Stomach (tissue), 4 donors: ENCODE measurements around the gene PYGB.

Source experiments
- CTCF ChIP-seq, 7 experiments: fragments of 450-650 bp in 4 of 7; fragments of 200-600 bp in 3 of 7; sonication (generic) in 3 of 7; IDR thresholded peaks; one replicate each; pipeline ENCODE4 v1.5.1; 2016 to 2019; ENCODE audit warnings: antibody characterized with exemption in 7 of 7, control low read depth in 2 of 7, mild to moderate bottlenecking in 1 of 7
- EP300 ChIP-seq: sonication (generic); formaldehyde crosslinking; IDR thresholded peaks from one replicate; pipeline ENCODE4 v1.6.1; 2017; ENCODE audit warnings: antibody characterized with exemption
- POLR2A ChIP-seq, 4 donors: fragments of 450-650 bp; IDR thresholded peaks; one replicate each; pipeline ENCODE4 v1.6.1; 2016; ENCODE audit warnings: antibody characterized with exemption in 4 of 4, control low read depth in 2 of 4, mild to moderate bottlenecking in 1 of 4, moderate library complexity in 1 of 4
- POLR2AphosphoS5 ChIP-seq, 3 donors: sonication (generic); formaldehyde crosslinking; IDR thresholded peaks; one replicate each; pipeline ENCODE4 v1.6.1; 2016; ENCODE audit warnings: antibody characterized with exemption in 3 of 3

GRCh38 chr20:25269833-25270170 lies 21.9 kb downstream of the PYGB start:
- TF ChIP-seq CTCF (IDR thresholded peaks at IDR 0.05) (no peak), EP300 (no peak), POLR2AphosphoS5 (IDR thresholded peaks at IDR 0.05) (no peak), POLR2A (IDR thresholded peaks at IDR 0.05) (no peak)
